Spleen (tissue), 7 donors: ENCODE results near the gene DAD1.

Experiments
- CTCF ChIP-seq, 11 experiments: fragments of 200-600 bp in 7 of 11; fragments of 450-650 bp in 4 of 11; sonication (generic) in 4 of 11; IDR thresholded peaks in 8 of 11; conservative IDR thresholded peaks in 3 of 11; 1 replicate in 7 of 11; 2 replicates in 4 of 11; pipeline versions ENCODE4 v1.4.0 to v1.8.0; 2016 to 2021; ENCODE audit warnings: antibody characterized with exemption in 11 of 11, inconsistent platforms in 4 of 11, mild to moderate bottlenecking in 1 of 11
- POLR2A ChIP-seq, 3 donors: fragments of 450-650 bp; IDR thresholded peaks; one replicate each; pipeline ENCODE4 v1.5.1; 2017; ENCODE audit warnings: antibody characterized with exemption in 3 of 3, mild to moderate bottlenecking in 1 of 3
- POLR2AphosphoS5 ChIP-seq, 3 donors: sonication (generic); formaldehyde crosslinking; IDR thresholded peaks; one replicate each; pipeline ENCODE4 v1.5.1; 2017; ENCODE audit warnings: antibody characterized with exemption in 3 of 3
- donor health status: DM: no; HTN: no; CAD: no; lungs with moderate emphysema.
- donor health status: DM: no; HTN: no; CAD: no.
- donor health status: DM: no; HTN: no; CAD: no.

- TF ChIP-seq CTCF (IDR thresholded peaks at IDR 0.05 in 8 of 11, conservative IDR thresholded peaks at IDR 0.05 in 3 of 11) (no peak), POLR2AphosphoS5 (IDR thresholded peaks at IDR 0.05) (peak in 2 of 3 donors; percentile 18 to 40), POLR2A (IDR thresholded peaks at IDR 0.05) (no peak)
Observed at GRCh38 chr14:22554498-22555383, 34.3 kb downstream of the DAD1 start.
